GM19467 (cell line): Measurements from ENCODE around the gene MTHFD1L.
A peak's percentile ranks its signal among the peaks of the same experiment; 100 is the strongest.

Source experiments
- ATAC-seq: cut with Tn5 transposase; IDR thresholded peaks from one replicate; pipeline ENCODE4 v1.9.1; 2021; ENCODE audit warnings: mild to moderate bottlenecking, moderate library complexity; ENCODE audit not compliant: unreplicated experiment

The MTHFD1L gene

GRCh38 chr6:150981095-150981494 lies 115.6 kb downstream of the MTHFD1L start:
- peak; percentile 79 for ATAC-seq

- ATAC-seq, result no peak
These were observed 116.2 kb downstream of the MTHFD1L start for GRCh38 chr6:150981669-150982068.

- peak; percentile 94 for ATAC-seq
These were observed 121.9 kb downstream of the MTHFD1L start for GRCh38 chr6:150987371-150987828.

GRCh38 chr6:150987855-150988464 lies 122.5 kb downstream of the MTHFD1L start:
- ATAC-seq, result no peak

GRCh38 chr6:150991487-150991886 lies 126.0 kb downstream of the MTHFD1L start:
- no peak for ATAC-seq

- ATAC-seq, result no peak
These were observed 126.8 kb downstream of the MTHFD1L start for GRCh38 chr6:150992262-150992661.

GRCh38 chr6:150992703-150993102 lies 127.2 kb downstream of the MTHFD1L start:
- no peak for ATAC-seq

- no peak for ATAC-seq
These were observed 127.8 kb downstream of the MTHFD1L start for GRCh38 chr6:150993253-150993652.

GRCh38 chr6:150994026-150994425 lies 128.5 kb downstream of the MTHFD1L start:
- ATAC-seq, result no peak

GRCh38 chr6:150996968-150997367 lies 131.5 kb downstream of the MTHFD1L start:
- ATAC-seq, result no peak

- no peak for ATAC-seq
These were observed 133.6 kb downstream of the MTHFD1L start for GRCh38 chr6:150999107-150999506.

- no peak for ATAC-seq
These were observed 134.1 kb downstream of the MTHFD1L start for GRCh38 chr6:150999576-150999975.

- no peak for ATAC-seq
These were observed 136.0 kb downstream of the MTHFD1L start for GRCh38 chr6:151001387-151002056.

- ATAC-seq, result no peak
These were observed 136.6 kb downstream of the MTHFD1L start for GRCh38 chr6:151002057-151002450.

- no peak for ATAC-seq
These were observed 137.0 kb downstream of the MTHFD1L start for GRCh38 chr6:151002491-151002935.

GRCh38 chr6:151004383-151005024 lies 139.0 kb downstream of the MTHFD1L start:
- no peak for ATAC-seq

- no peak for ATAC-seq
These were observed 139.7 kb downstream of the MTHFD1L start for GRCh38 chr6:151005164-151005563.

GRCh38 chr6:151005896-151006632 lies 140.6 kb downstream of the MTHFD1L start:
- ATAC-seq, result no peak

GRCh38 chr6:151007076-151007475 lies 141.6 kb downstream of the MTHFD1L start:
- no peak for ATAC-seq

GRCh38 chr6:151007922-151008321 lies 142.4 kb downstream of the MTHFD1L start:
- no peak for ATAC-seq

- ATAC-seq, result no peak
These were observed 142.9 kb downstream of the MTHFD1L start for GRCh38 chr6:151008425-151008824.
